H1 (cell line): ENCODE data around the gene PRKN. TPM values are rescaled to one million over a fixed set of nuclear protein-coding genes. Genes with fewer than 3 reads are reported as not detected.

Experiments used
- CTCF ChIA-PET: fragments of 300-600 bp; sonication (Branson Sonifier 250); formaldehyde crosslinking; loops from one replicate; lab custom pipeline; 2021; ENCODE audit not compliant: partially characterized antibody; lab: Charles Lee
- POLR2A ChIA-PET: fragments of 300-600 bp; sonication (Branson Sonifier 250); formaldehyde crosslinking; loops from one replicate; lab custom pipeline; 2021; ENCODE audit warnings: inconsistent platforms; ENCODE audit not compliant: partially characterized antibody; lab: Charles Lee
- DNase-seq, 2 experiments: peaks; one replicate each; pipeline versions ENCODE4 v3.0.0 to v3.0.0-alpha.2; 2010 to 2022; ENCODE audit warnings: low spot score in 2 of 2, low read depth in 1 of 2, mixed read lengths in 1 of 2
- FAIRE-seq: peaks from 2 replicates; lab custom pipeline; 2011; peaks lifted over from hg19 to GRCh38; lab: Jason Lieb, UNC
- H2AFZ ChIP-seq: 2 replicates; pipeline ENCODE4 v1.8.1; 2012; ENCODE audit warnings: low read length, inconsistent platforms
- H2AK5ac ChIP-seq: 2 replicates; pipeline ENCODE4 v1.6.1; 2013; ENCODE audit warnings: low read depth, low read length
- H2BK120ac ChIP-seq: replicated peaks from 2 replicates; pipeline ENCODE3; 2013; ENCODE audit warnings: low read depth, low read length, inconsistent platforms
- H2BK12ac ChIP-seq: 2 replicates; pipeline ENCODE4 v1.6.1; 2013; ENCODE audit warnings: low read depth, low read length
- H2BK15ac ChIP-seq: 2 replicates; pipeline ENCODE4 v1.6.1; 2013; ENCODE audit warnings: low read length
- H2BK20ac ChIP-seq: 2 replicates; pipeline ENCODE4 v1.6.1; 2013; ENCODE audit warnings: low read length
- H2BK5ac ChIP-seq: 2 replicates; pipeline ENCODE4 v1.6.1; 2013; ENCODE audit warnings: low read depth, low read length
- H3K14ac ChIP-seq: 2 replicates; pipeline ENCODE4 v1.6.1; 2013; ENCODE audit warnings: inconsistent platforms; ENCODE audit not compliant: insufficient read length
- H3K18ac ChIP-seq: 2 replicates; pipeline ENCODE4 v1.6.1; 2013; ENCODE audit warnings: low read length; ENCODE audit errors: extremely low read depth
- H3K23ac ChIP-seq: 2 replicates; pipeline ENCODE4 v1.6.1; 2013; ENCODE audit warnings: inconsistent platforms; ENCODE audit not compliant: insufficient read length
- H3K23me2 ChIP-seq: 2 replicates; pipeline ENCODE4 v1.6.1; 2013; ENCODE audit warnings: low read depth, low read length
- H3K27ac ChIP-seq: 2 replicates; pipeline ENCODE4 v1.6.1; 2011; ENCODE audit warnings: low read depth, low read length, inconsistent platforms
- H3K27me3 ChIP-seq, 4 experiments: replicated peaks in 1 of 4; 1 replicate in 1 of 4; 2 replicates in 3 of 4; pipeline versions ENCODE4 v1.6.1 to v1.8.1; 2011 to 2013; ENCODE audit warnings: low read length in 3 of 4, mild to moderate bottlenecking in 3 of 4, inconsistent platforms in 2 of 4, mixed read lengths in 2 of 4, moderate library complexity in 1 of 4; ENCODE audit not compliant: control insufficient read depth in 3 of 4, insufficient read depth in 3 of 4; ENCODE audit errors: extremely low read depth in 1 of 4
- H3K36me3 ChIP-seq, 4 experiments: 2 replicates each; pipeline versions ENCODE4 v1.6.1 to v1.8.1; 2011 to 2013; ENCODE audit warnings: mild to moderate bottlenecking in 4 of 4, low read length in 3 of 4, moderate library complexity in 2 of 4, control low read depth in 1 of 4, inconsistent platforms in 1 of 4; ENCODE audit not compliant: insufficient read depth in 4 of 4, control insufficient read depth in 2 of 4
- H3K4ac ChIP-seq: replicated peaks from 2 replicates; pipeline ENCODE3; 2013; ENCODE audit warnings: low read length, low read depth, mixed read lengths, inconsistent platforms; ENCODE audit not compliant: insufficient read length
- H3K4me1 ChIP-seq, 4 experiments: replicated peaks in 1 of 4; 1 replicate in 1 of 4; 2 replicates in 3 of 4; pipeline versions ENCODE4 v1.6.1 to v1.8.1; 2011 to 2013; ENCODE audit warnings: low read length in 3 of 4, inconsistent platforms in 2 of 4, mixed read lengths in 1 of 4; ENCODE audit not compliant: insufficient read depth in 4 of 4, control insufficient read depth in 3 of 4
- H3K4me2 ChIP-seq, 2 experiments: 2 replicates each; pipeline versions ENCODE4 v1.6.1 to v1.8.1; 2011 to 2013; ENCODE audit warnings: low read depth in 2 of 2, low read length in 2 of 2, control low read depth in 1 of 2, inconsistent platforms in 1 of 2, mild to moderate bottlenecking in 1 of 2; ENCODE audit not compliant: insufficient read depth in 1 of 2
- H3K4me3 ChIP-seq, 4 experiments: fragments of 200-600, 300-600 bp in 1 of 4; sonication (generic), shearing (Covaris generic), sonication (Bioruptor Twin) in 1 of 4; 2 replicates each; pipeline versions ENCODE4 v1.5.1 to v1.8.1; 2011 to 2016; ENCODE audit warnings: low read length in 4 of 4, low read depth in 3 of 4, control low read depth in 2 of 4, inconsistent platforms in 2 of 4, mild to moderate bottlenecking in 2 of 4, mixed read lengths in 1 of 4, moderate library complexity in 1 of 4; ENCODE audit not compliant: insufficient read depth in 2 of 4; ENCODE audit errors: extremely low read depth in 1 of 4
- H3K56ac ChIP-seq: replicated peaks from 2 replicates; pipeline ENCODE3; 2013; ENCODE audit warnings: low read depth, mild to moderate bottlenecking, mixed read lengths, low read length, inconsistent platforms; ENCODE audit not compliant: insufficient read length
- H3K79me1 ChIP-seq: 2 replicates; pipeline ENCODE4 v1.6.1; 2013; ENCODE audit warnings: low read depth, low read length, control low read depth
- H3K79me2 ChIP-seq, 2 experiments: 2 replicates each; pipeline versions ENCODE4 v1.6.1 to v1.8.1; 2012 to 2013; ENCODE audit warnings: low read length in 2 of 2, mild to moderate bottlenecking in 2 of 2, inconsistent platforms in 1 of 2; ENCODE audit not compliant: insufficient read depth in 2 of 2, control insufficient read depth in 1 of 2
- H3K9ac ChIP-seq, 4 experiments: replicated peaks in 1 of 4; 1 replicate in 1 of 4; 2 replicates in 3 of 4; pipeline versions ENCODE4 v1.6.1 to v1.8.1; 2011 to 2013; ENCODE audit warnings: low read depth in 3 of 4, low read length in 3 of 4, control low read depth in 2 of 4, mild to moderate bottlenecking in 2 of 4, moderate library complexity in 2 of 4, inconsistent platforms in 1 of 4; ENCODE audit errors: extremely low read depth in 1 of 4
- H3K9me3 ChIP-seq, 2 experiments: 2 replicates each; pipeline versions ENCODE4 v1.6.1 to v1.8.1; 2012 to 2013; ENCODE audit warnings: mild to moderate bottlenecking in 2 of 2, moderate library complexity in 2 of 2, control low read depth in 1 of 2, inconsistent platforms in 1 of 2, low read depth in 1 of 2, low read length in 1 of 2, mixed read lengths in 1 of 2; ENCODE audit not compliant: insufficient read depth in 2 of 2
- H4K20me1 ChIP-seq, 2 experiments: replicated peaks in 1 of 2; 2 replicates each; pipeline versions ENCODE3 to v1.8.1; 2011 to 2013; ENCODE audit warnings: inconsistent platforms in 2 of 2, low read length in 2 of 2, mild to moderate bottlenecking in 1 of 2; ENCODE audit not compliant: insufficient read depth in 2 of 2, control insufficient read depth in 1 of 2
- H4K5ac ChIP-seq: 2 replicates; pipeline ENCODE4 v1.6.1; 2013; ENCODE audit warnings: low read length, low read depth, mixed read lengths, inconsistent platforms; ENCODE audit not compliant: insufficient read length
- H4K8ac ChIP-seq: 2 replicates; pipeline ENCODE4 v1.8.0; 2013; ENCODE audit warnings: mild to moderate bottlenecking, moderate library complexity, low read length, inconsistent platforms; ENCODE audit not compliant: insufficient read depth; ENCODE audit errors: extremely low read depth
- H4K91ac ChIP-seq: replicated peaks from 2 replicates; pipeline ENCODE3; 2013; ENCODE audit warnings: low read length, mixed read lengths, inconsistent platforms; ENCODE audit not compliant: insufficient read length
- BACH1 ChIP-seq: IDR thresholded peaks from 2 replicates; pipeline ENCODE4 v1.6.1; 2012; ENCODE audit warnings: low read length, improper control_type of control experiment
- BCL11A ChIP-seq, 2 experiments: IDR thresholded peaks; one replicate each; pipeline ENCODE4 v1.6.1; 2011; ENCODE audit warnings: low read depth in 2 of 2, low read length in 2 of 2, mild to moderate bottlenecking in 2 of 2
- CEBPB ChIP-seq: IDR thresholded peaks from 2 replicates; pipeline ENCODE4 v1.6.1; 2012; ENCODE audit warnings: low read depth, low read length
- CTBP2 ChIP-seq: IDR thresholded peaks from 2 replicates; pipeline ENCODE4 v1.7.0; 2011; ENCODE audit warnings: borderline replicate concordance, mild to moderate bottlenecking, moderate library complexity, mixed read lengths, low read length; ENCODE audit not compliant: insufficient read depth, insufficient read length
- EZH2 ChIP-seq: fragments of 200-600 bp; sonication (generic); IDR thresholded peaks from 2 replicates; pipeline ENCODE4 v1.7.1; 2012; ENCODE audit warnings: low read depth, mild to moderate bottlenecking, moderate library complexity, low read length, inconsistent platforms; ENCODE audit not compliant: severe bottlenecking
- GABPA ChIP-seq: IDR thresholded peaks from 2 replicates; pipeline ENCODE4 v1.6.1; 2011; ENCODE audit warnings: mild to moderate bottlenecking, low read length, moderate library complexity, borderline replicate concordance; ENCODE audit not compliant: insufficient read depth
- PHF8 ChIP-seq: fragments of 200-600 bp; sonication (generic); conservative IDR thresholded peaks from 2 replicates; pipeline ENCODE4 v1.7.1; 2012; ENCODE audit warnings: low read depth, mild to moderate bottlenecking, inconsistent platforms, low read length, moderate library complexity
- POU5F1 ChIP-seq: IDR thresholded peaks from 2 replicates; pipeline ENCODE4 v1.6.1; 2011; ENCODE audit warnings: low read depth, mild to moderate bottlenecking, low read length, moderate library complexity
- RFX5 ChIP-seq: IDR thresholded peaks from 2 replicates; pipeline ENCODE4 v1.6.1; 2011; ENCODE audit warnings: low read depth, low read length, improper control_type of control experiment, borderline replicate concordance
- RNF2 ChIP-seq: fragments of 200-900, 300-1000 bp; sonication (generic); IDR thresholded peaks from 2 replicates; pipeline ENCODE4 v1.7.1; 2016; ENCODE audit warnings: borderline replicate concordance, low read depth, mild to moderate bottlenecking, antibody characterized with exemption, low read length; ENCODE audit not compliant: poor library complexity, severe bottlenecking; ENCODE audit errors: missing control alignments
- SRF ChIP-seq: IDR thresholded peaks from 2 replicates; pipeline ENCODE4 v1.6.1; 2011; ENCODE audit warnings: mild to moderate bottlenecking, low read depth, low read length, moderate library complexity
- TCF12 ChIP-seq: IDR thresholded peaks from 2 replicates; pipeline ENCODE4 v1.6.1; 2011; ENCODE audit warnings: low read depth, mild to moderate bottlenecking, low read length
- WGBS, 2 experiments: shearing (Covaris generic) in 1 of 2; methylation state at CpG; one replicate each; pipeline versions ENCODE4 v1.1.6 to v1.1.7; 2013 to 2015; ENCODE audit warnings: low lambda C conversion rate in 2 of 2, mixed read lengths in 2 of 2, inconsistent platforms in 1 of 2, low coverage in 1 of 2, missing lambda C conversion rate in 1 of 2; ENCODE audit not compliant: insufficient replicate concordance in 2 of 2, insufficient coverage in 1 of 2, insufficient read length in 1 of 2; ENCODE audit errors: extremely low coverage in 1 of 2, missing lambda C conversion rate in 1 of 2; 5-methylcytosine and 5-hydroxymethylcytosine counted together
- polyA plus RNA-seq, 7 experiments: library from polyadenylated mRNA; depleted of rRNA in 3 of 7; stranded (reverse) in 5 of 7; unstranded in 2 of 7; fragments of >200 nt in 5 of 7; fragments of 200-250 nt in 2 of 7; gene quantifications; 1 replicate in 5 of 7; 2 replicates in 1 of 7; 4 replicates in 1 of 7; pipeline versions ENCODE4 v1.2.1 to v1.2.3, GENCODE V29; 2011 to 2013; ENCODE audit warnings: missing spikeins in 2 of 7, mixed read lengths in 2 of 7
- total RNA-seq: library from RNA; stranded (reverse); fragmentation: NEBNext Ultra II Directional; extraction: Animal tissue kit (Norgen Biotek cat#: 25700); gene quantifications from 2 replicates; pipeline ENCODE4 v1.2.1, GENCODE V29; 2021
- TF ChIP-seq, protein P1 (sequence below): IDR thresholded peaks from 2 replicates; pipeline ENCODE4 v1.6.1; 2012; ENCODE audit warnings: low read length, inconsistent platforms

PRKN gene
- total and polyA plus RNA-seq, 2 of the 8 experiments (the other 6 are each of a cell fraction or from before 2014, with no cell fraction given): 0.13 to 0.29 TPM

DNA sequence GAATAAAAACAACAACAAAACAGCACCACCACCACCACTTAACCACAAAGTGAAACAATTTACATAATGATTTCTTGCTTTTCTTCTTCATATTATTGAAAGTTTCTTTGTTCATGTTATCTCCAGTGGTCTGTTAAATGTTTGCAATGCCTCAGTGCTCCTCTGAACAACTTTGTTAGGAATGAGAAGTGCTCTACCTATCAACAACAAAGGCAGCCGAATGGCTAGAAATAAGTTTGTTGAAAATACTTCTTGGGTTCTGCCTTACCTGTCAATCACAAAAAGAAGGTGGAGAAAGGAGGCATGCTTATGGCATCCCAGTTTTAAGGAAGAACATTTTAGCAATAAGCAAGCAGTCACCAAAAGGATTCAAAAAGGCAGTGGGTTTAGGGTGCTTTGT lies 490.2 kb downstream of the PRKN start:
- Histone ChIP-seq H3K18ac (no peak overlapping the region), H3K4me3 (no peak overlapping the region), H4K20me1 (no peaks in the 10 kb centered on the region), H3K23me2 (no peaks in the 10 kb centered on the region), H3K4me1 (no peaks in the 10 kb centered on the region), H3K27me3 (no peaks in the 10 kb centered on the region), H3K9ac (no peak overlapping the region), H2BK20ac (no peak overlapping the region), H3K27ac (no peak overlapping the region), H4K8ac (no peak overlapping the region), H3K4me2 (no peak overlapping the region), H2AK5ac (no peak overlapping the region), H3K14ac (no peak overlapping the region), H2AFZ (no peak overlapping the region; the same call in 1 of the 2 replicates), H4K91ac (no peak overlapping the region), H3K36me3 (no peaks in the 10 kb centered on the region), H3K23ac (no peak overlapping the region), H2BK15ac (no peak overlapping the region), H2BK5ac (no peak overlapping the region), H2BK12ac (no peak overlapping the region), H2BK120ac (no peak overlapping the region), H3K79me2 (no peaks in the 10 kb centered on the region), H3K56ac (no peak overlapping the region), H4K5ac (no peak overlapping the region), H3K4ac (no peak overlapping the region), H3K79me1 (no peaks in the 10 kb centered on the region), H3K9me3 (no peaks in the 10 kb centered on the region)
- FAIRE-seq (no peak), DNase-seq (no peak)
- ChIA-PET POLR2A (no interaction called here), CTCF (no interaction called here)
- WGBS, 2 experiments: 100% methylated on average over 1 of the region's 1 CpG; no CpG with 5 or more reads in 1 of the 2 experiments
- TF ChIP-seq CEBPB (no peak), TCF12 (no peak), GABPA (no peak), SRF (no peak), RNF2 (no peak), BACH1 (no peak), BCL11A (IDR thresholded peaks at IDR 0.05; ENCODE audit: low read depth in 2 of 2, low read length in 2 of 2) (no peak), RFX5 (no peak), CTBP2 (no peak), POU5F1 (no peak), PHF8 (no peak), EZH2 (no peak)
- TF ChIP-seq, protein P1, sequence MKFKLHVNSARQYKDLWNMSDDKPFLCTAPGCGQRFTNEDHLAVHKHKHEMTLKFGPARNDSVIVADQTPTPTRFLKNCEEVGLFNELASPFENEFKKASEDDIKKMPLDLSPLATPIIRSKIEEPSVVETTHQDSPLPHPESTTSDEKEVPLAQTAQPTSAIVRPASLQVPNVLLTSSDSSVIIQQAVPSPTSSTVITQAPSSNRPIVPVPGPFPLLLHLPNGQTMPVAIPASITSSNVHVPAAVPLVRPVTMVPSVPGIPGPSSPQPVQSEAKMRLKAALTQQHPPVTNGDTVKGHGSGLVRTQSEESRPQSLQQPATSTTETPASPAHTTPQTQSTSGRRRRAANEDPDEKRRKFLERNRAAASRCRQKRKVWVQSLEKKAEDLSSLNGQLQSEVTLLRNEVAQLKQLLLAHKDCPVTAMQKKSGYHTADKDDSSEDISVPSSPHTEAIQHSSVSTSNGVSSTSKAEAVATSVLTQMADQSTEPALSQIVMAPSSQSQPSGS: no peak
